CD4-positive, alpha-beta T cell treated with Interleukin-21 for 1 hour (primary cell): ENCODE data around the gene TESK2.
"Not testable (repeated sequence)": the region's sequence is repeated elsewhere in the genome, so short reads cannot be mapped to it uniquely, and the experiment has no call there.

Experiments used
- DNase-seq: peaks from one replicate; pipeline ENCODE4 v3.0.0-alpha.2; 2020

TESK2 gene

DNA sequence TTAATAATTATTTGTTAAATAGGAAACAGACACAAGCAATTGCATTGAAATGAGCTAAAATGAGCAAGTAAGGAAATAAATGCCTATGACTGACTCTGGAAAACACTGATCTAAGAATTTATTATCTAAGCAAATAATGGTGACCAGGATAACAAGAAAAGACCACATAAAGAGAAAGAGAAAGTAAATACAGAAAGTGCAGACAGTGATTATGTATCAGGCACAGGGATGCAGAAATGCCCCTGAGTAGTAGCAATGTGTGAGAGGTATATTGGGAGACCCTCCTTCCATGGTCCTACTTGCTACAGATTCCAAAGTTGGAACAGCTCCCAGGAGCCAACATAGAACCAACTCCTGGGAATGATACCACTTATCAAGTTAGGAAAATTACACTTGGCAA is 117.4 kb downstream of the TESK2 start:
- no peak for DNase-seq

DNA sequence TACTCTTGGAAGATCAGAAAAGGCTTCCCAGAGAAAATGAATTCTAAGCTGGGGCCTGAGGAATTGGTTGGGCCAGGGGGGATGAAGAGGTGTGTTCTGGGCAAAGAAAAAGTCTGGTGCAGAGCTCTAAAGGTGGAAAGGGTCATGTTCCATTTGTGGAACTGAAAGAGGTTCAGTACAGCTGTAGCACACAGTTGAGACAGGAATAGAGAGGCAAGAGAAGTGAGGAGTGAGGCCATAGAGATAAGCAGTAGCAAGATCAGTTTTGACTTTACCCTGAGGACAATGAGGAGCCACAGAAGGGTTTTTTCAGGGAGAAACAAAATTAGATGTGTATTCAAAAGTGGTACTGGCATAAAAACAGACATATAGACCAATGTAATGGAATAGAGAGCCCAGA is 120.4 kb downstream of the TESK2 start:
- DNase-seq: no peak

DNA sequence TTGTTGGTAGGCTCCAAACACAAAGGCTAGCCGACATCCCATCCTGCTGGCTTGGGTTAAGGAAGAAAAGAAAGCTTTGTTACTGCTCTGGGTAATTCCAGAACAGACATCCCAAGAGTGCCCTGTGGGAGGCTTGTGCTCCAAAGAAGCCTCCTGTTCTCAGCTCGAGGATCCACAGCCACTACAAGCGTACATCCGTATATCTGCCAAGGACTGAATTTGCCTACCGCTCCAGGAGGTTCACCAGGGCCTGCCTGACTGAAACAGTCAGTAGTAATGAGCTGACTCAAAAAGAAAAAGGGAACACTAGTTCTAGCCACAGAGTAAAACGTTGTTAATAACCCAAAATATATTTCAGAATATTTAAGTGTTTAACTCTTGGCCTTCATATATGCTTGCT is 125.9 kb downstream of the TESK2 start:
- DNase-seq: no peak

GRCh38 chr1:45364294-45364693 is 126.7 kb downstream of the TESK2 start:
- DNase-seq: no peak

DNA sequence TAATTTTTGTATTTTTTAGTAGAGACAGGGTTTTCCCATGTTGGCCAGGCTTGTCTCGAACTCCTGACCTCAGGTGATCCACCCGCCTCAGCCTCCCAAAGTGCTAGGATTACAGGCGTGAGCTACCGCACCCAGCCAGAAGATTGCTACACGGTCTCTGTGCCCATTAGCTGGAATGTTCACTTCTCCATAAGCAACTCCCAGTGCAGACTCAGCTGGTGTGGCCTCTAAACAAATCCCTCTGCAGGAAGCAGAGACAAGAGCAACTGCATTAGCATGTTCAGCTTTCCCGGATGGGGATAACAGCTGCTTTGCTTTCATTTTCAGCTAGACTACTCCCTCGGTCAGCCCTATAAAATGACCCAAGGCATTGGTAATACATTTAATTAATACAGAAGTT is 130.0 kb downstream of the TESK2 start:
- not testable (repeated sequence) for DNase-seq

- peak; percentile 64 for DNase-seq
Observed at GRCh38 chr1:45359882-45360513, 131.0 kb downstream of the TESK2 start.

- no peak for DNase-seq
Observed at GRCh38 chr1:45356186-45356585, 134.8 kb downstream of the TESK2 start.

DNA sequence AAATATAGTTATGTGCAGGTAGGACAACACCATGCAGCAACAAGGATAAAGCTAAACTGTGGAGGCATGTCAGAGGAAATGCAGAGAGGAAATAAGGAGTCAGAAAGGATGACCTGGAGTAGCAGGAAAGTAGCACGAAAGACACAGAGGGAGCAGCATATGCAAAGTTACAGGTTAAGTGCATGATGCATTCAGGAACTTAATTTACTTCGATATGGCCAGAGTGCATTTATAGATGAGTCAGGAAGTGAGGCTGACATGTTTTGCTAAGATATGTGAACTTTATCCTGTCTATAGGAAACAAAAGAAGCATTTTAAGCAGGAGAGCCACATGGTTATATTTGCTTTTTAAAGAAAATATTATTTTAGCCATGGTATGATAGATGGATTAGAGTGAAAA is 135.3 kb downstream of the TESK2 start:
- DNase-seq: no peak

GRCh38 chr1:45354838-45355237 is 136.1 kb downstream of the TESK2 start:
- no peak for DNase-seq

- no peak for DNase-seq
Observed at GRCh38 chr1:45353685-45354084, 137.3 kb downstream of the TESK2 start.

GRCh38 chr1:45351508-45351907 is 139.5 kb downstream of the TESK2 start:
- no peak for DNase-seq

GRCh38 chr1:45348966-45349677 is 141.8 kb downstream of the TESK2 start:
- no peak for DNase-seq

DNA sequence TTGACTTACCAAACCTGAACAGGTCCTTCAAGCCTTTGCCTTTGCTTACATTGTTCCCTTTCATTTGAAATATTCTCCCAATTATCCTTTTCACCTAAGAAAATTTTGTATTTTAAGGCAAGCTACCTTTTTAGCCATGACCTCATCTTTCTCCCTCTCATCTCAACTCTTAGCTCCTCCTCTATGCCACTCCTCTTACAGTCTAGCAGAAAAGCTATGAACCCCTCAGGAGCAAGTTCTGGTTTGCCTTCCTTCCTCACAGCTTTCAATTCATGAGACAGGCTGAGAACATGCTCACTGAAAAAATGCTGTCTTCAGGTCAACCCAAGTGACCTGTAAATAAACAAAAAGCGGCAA is 142.4 kb downstream of the TESK2 start:
- DNase-seq: no peak

GRCh38 chr1:45348020-45348419 is 142.9 kb downstream of the TESK2 start:
- DNase-seq: no peak

- no peak for DNase-seq
Observed at GRCh38 chr1:45346473-45346872, 144.5 kb downstream of the TESK2 start.

- no peak for DNase-seq
Observed at GRCh38 chr1:45345014-45345413, 145.9 kb downstream of the TESK2 start.

DNA sequence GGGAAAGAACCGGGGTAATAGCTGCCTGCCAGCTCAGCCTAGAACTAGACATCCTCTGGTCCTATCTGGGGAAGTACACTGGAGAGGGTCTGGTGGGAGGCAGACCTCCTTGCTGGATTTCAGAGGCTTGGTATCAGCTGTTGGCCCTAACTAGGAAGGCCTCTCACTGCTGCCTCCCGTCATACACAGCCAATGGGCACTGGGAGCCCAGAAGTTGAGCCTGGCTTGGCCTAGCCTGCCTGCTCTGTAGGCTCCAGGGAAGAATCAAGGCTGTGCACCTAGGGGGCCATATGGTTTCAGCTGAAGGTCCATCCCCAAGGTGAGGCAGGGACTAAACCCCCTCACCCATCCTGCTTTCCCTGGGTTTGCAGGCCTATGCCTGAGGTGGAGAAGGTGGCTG is 146.5 kb downstream of the TESK2 start:
- no peak for DNase-seq

GRCh38 chr1:45340816-45341466 is 150.0 kb downstream of the TESK2 start:
- DNase-seq: peak; percentile 30

DNA sequence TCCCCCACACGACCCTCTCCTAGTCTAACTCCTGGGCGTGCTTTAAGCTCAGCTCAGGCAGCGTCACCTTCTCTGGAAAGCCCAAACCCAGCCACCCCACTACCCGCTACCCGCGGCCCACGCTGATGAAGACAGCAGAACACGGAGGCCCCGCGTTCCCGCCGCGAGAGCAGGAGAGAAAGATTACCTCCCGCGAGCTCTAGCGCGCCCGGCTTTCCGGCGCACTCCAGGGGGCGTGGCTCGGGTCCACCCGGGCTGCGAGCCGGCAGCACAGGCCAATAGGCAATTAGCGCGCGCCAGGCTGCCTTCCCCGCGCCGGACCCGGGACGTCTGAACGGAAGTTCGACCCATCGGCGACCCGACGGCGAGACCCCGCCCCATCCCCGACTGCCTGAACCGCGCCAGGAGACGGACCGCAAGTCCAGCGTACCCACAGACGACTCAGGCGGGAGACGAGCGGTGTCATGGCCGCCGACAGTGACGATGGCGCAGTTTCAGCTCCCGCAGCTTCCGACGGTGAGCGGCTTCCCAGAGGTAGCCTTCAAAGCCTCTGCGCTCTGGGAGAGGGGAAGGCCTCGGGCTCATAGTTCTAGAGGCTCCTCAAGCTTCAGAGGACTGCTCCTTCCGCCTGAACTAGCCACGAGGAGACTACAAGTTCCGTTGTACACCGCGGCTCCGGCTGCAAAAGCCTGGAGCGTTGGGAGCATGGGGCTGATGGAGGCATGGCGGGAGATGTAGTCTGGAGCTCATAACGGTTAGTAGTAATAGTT is 151.0 kb downstream of the TESK2 start, which contains the start of the genes MUTYH and TOE1:
Gene MUTYH (minus strand): TSS at position 652 of the 770 bp plus-strand sequence. CDS start 5,935 bp downstream, outside the sequence.
Gene TOE1 (plus strand): TSS at position 382 of the 770 bp plus-strand sequence. CDS start 83 bp downstream, at position 465.
- peak; percentile 92 for DNase-seq

DNA sequence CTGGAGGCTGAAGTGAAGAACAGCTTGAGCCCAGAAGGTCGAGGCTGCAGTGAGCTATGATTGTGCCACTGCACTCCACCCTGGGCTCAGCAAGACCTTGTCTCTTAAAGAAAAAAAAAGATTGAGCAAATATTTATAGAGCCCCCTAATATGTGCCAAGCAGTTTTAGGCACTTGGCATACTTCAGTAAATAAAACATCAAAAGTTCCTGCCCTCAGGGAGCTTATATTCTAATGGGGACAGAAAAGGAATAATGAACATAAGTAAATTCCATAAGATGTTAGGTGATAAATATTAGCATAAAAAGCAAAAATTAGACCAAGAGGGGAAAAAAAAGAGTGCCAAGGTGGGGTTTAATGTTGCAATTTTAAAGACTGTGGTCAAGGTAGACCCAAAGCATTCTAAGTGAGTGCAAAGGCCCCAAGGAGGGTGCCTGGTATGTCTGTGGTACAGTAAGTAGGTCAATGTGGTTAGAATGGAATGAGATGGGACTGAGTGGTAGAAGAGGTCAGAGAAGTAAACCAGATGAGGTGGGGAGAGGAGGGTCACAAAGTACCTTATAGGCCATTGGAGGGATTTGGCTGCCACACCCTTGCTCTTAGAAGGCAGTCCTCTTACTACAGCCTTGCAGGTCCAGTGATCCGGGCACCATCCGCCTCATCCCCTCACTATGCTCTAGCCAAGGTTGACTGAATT is 153.2 kb downstream of the TESK2 start:
- DNase-seq: no peak

DNA sequence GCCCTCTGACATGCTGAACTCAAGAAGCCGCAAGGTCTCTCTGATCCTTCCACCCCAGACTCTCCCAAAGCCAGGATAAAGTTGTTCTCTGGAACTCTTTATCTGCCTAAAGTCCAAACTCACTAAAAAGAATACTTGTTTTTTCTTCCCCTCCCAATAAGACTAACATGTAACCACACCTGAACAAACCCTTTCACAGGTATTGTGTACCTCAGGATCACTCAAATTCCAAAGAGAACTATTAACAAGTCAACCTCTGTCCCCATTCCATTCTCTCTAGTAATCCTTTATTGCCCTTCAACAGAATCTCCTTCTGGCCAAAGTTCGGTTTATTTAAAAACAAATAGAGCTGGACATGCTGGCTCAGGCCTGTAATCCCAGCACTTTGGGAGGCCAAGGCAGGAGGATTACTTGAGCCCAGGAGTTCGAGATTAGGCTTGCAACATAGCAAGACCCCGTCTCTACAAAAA is 155.1 kb downstream of the TESK2 start:
- no peak for DNase-seq
